Hematopoietic multipotent progenitor cell treated with erythropoietin and hydrocortisone succinate and interleukin-3 and kit ligand, for 8 days (in vitro differentiated cells): ENCODE data around the gene QKI.
A peak's percentile ranks its signal among the peaks of the same experiment; 100 is the strongest.

Experiments used
- DNase-seq: peaks from one replicate; pipeline ENCODE4 v3.0.0-alpha.2; 2015

Gene QKI

GRCh38 chr6:163539101-163539762 lies 124.7 kb downstream of the QKI start:
- no peak for DNase-seq

- DNase-seq = no peak
Observed at GRCh38 chr6:163543321-163543720, 128.8 kb downstream of the QKI start.

- no peak for DNase-seq
Observed at GRCh38 chr6:163545370-163545769, 130.9 kb downstream of the QKI start.

GRCh38 chr6:163547287-163547686 lies 132.8 kb downstream of the QKI start:
- DNase-seq = no peak

- DNase-seq = no peak
Observed at GRCh38 chr6:163548624-163549023, 134.1 kb downstream of the QKI start.

- DNase-seq = no peak
Observed at GRCh38 chr6:163554032-163554431, 139.5 kb downstream of the QKI start.

GRCh38 chr6:163554663-163555062 lies 140.1 kb downstream of the QKI start:
- peak; percentile 75 for DNase-seq

- DNase-seq = no peak
Observed at GRCh38 chr6:163559661-163560060, 145.1 kb downstream of the QKI start.

- no peak for DNase-seq
Observed at GRCh38 chr6:163563318-163563717, 148.8 kb downstream of the QKI start.

GRCh38 chr6:163564534-163564933 lies 150.0 kb downstream of the QKI start:
- no peak for DNase-seq

- no peak for DNase-seq
Observed at GRCh38 chr6:163565140-163565539, 150.6 kb downstream of the QKI start.

GRCh38 chr6:163566056-163566455 lies 151.5 kb downstream of the QKI start:
- DNase-seq = no peak

- no peak for DNase-seq
Observed at GRCh38 chr6:163568275-163568674, 153.8 kb downstream of the QKI start.

GRCh38 chr6:163570579-163571231 lies 156.2 kb downstream of the QKI start:
- no peak for DNase-seq

GRCh38 chr6:163571730-163572129 lies 157.2 kb downstream of the QKI start:
- DNase-seq = no peak

- peak; percentile 64 for DNase-seq
Observed at GRCh38 chr6:163572612-163573011, 158.1 kb downstream of the QKI start.

- DNase-seq = no peak
Observed at GRCh38 chr6:163573503-163574179, 159.1 kb downstream of the QKI start.

- DNase-seq = no peak
Observed at GRCh38 chr6:163576114-163576513, 161.6 kb downstream of the QKI start.

GRCh38 chr6:163577404-163577803 lies 162.9 kb downstream of the QKI start:
- DNase-seq = no peak

GRCh38 chr6:163579111-163579879 lies 164.8 kb downstream of the QKI start:
- no peak for DNase-seq

- DNase-seq = no peak
Observed at GRCh38 chr6:163579880-163580295, 165.4 kb downstream of the QKI start.

- no peak for DNase-seq
Observed at GRCh38 chr6:163580311-163581030, 166.0 kb downstream of the QKI start.

GRCh38 chr6:163583558-163583957 lies 169.0 kb downstream of the QKI start:
- DNase-seq = no peak
